ENCODE results near the gene FYCO1. TPM values are rescaled to one million over a fixed set of nuclear protein-coding genes. Genes with fewer than 3 reads are reported as not detected.

The FYCO1 gene
- total and polyA plus RNA-seq, 2 of the 8 experiments (the other 6 are each of a cell fraction or from before 2014, with no cell fraction given) = 4.8 to 10.8 TPM

DNA sequence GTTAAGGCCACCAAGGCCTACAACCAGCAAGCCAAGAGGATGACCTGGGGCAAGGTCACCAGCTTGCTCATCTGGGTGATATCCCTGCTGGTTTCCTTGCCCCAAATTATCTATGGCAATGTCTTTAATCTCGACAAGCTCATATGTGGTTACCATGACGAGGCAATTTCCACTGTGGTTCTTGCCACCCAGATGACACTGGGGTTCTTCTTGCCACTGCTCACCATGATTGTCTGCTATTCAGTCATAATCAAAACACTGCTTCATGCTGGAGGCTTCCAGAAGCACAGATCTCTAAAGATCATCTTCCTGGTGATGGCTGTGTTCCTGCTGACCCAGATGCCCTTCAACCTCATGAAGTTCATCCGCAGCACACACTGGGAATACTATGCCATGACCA is 48.7 kb downstream of the FYCO1 start:
- POLR2A ChIA-PET (ENCODE audit: partially characterized antibody) = no interaction called here
- Histone ChIP-seq H2BK120ac (replicated peaks; ENCODE audit: low read depth, low read length) (no peak overlapping the region), H3K36me3 (ENCODE audit: control insufficient read depth in 2 of 4, insufficient read depth in 4 of 4, low read length in 3 of 4) (peaks cover 2 to 37% (median 34%) of the 10 kb centered on the region in 4 experiments; a peak in 7 of 8 replicates), H4K20me1 (replicated peaks in 1 of 2; ENCODE audit: control insufficient read depth in 1 of 2, insufficient read depth in 2 of 2, low read length in 2 of 2) (peaks cover 1 to 4% of the 10 kb centered on the region in 2 experiments), H3K23ac (ENCODE audit: insufficient read length) (no peak overlapping the region), H3K9me3 (ENCODE audit: insufficient read depth in 2 of 2, low read depth in 1 of 2, low read length in 1 of 2) (no peaks in the 10 kb centered on the region), H2BK20ac (ENCODE audit: low read length) (no peak overlapping the region), H3K4ac (replicated peaks; ENCODE audit: insufficient read length, low read depth, low read length) (no peak overlapping the region), H3K4me2 (ENCODE audit: insufficient read depth in 1 of 2, low read depth in 2 of 2, low read length in 2 of 2) (no peak overlapping the region), H3K23me2 (ENCODE audit: low read depth, low read length) (no peaks in the 10 kb centered on the region), H4K8ac (ENCODE audit: extremely low read depth, insufficient read depth, low read length) (no peak overlapping the region), H2BK15ac (ENCODE audit: low read length) (no peak overlapping the region), H3K14ac (ENCODE audit: insufficient read length) (no peak overlapping the region), H2BK12ac (ENCODE audit: low read depth, low read length) (no peak overlapping the region), H3K9ac (replicated peaks in 1 of 4; ENCODE audit: extremely low read depth in 1 of 4, low read depth in 3 of 4, low read length in 3 of 4) (no peak overlapping the region), H4K91ac (replicated peaks; ENCODE audit: insufficient read length, low read length) (no peak overlapping the region), H3K4me3 (ENCODE audit: extremely low read depth in 1 of 4, insufficient read depth in 2 of 4, low read depth in 3 of 4, low read length in 4 of 4) (no peak overlapping the region), H3K79me2 (ENCODE audit: control insufficient read depth in 1 of 2, insufficient read depth in 2 of 2, low read length in 2 of 2) (no peaks in the 10 kb centered on the region), H2BK5ac (ENCODE audit: low read depth, low read length) (no peak overlapping the region), H3K4me1 (replicated peaks in 1 of 4; ENCODE audit: control insufficient read depth in 3 of 4, insufficient read depth in 4 of 4, low read length in 3 of 4) (no peaks in the 10 kb centered on the region), H3K56ac (replicated peaks; ENCODE audit: insufficient read length, low read depth, low read length) (no peak overlapping the region), H3K18ac (ENCODE audit: extremely low read depth, low read length) (no peak overlapping the region), H4K5ac (ENCODE audit: insufficient read length, low read depth, low read length) (no peak overlapping the region), H2AK5ac (ENCODE audit: low read depth, low read length) (no peak overlapping the region), H3K27me3 (replicated peaks in 1 of 4; ENCODE audit: control insufficient read depth in 3 of 4, extremely low read depth in 1 of 4, insufficient read depth in 3 of 4, low read length in 3 of 4) (no peaks in the 10 kb centered on the region), H3K27ac (ENCODE audit: low read depth, low read length) (no peak overlapping the region), H2AFZ (ENCODE audit: low read length) (no peak overlapping the region), H3K79me1 (ENCODE audit: low read depth, low read length) (no peaks in the 10 kb centered on the region)
- FAIRE-seq = no peak
- 84% methylated on average over 3 of the region's 3 CpGs; no CpG with 5 or more reads in 1 of the 2 experiments for WGBS, 2 experiments (ENCODE audit: extremely low coverage in 1 of 2, insufficient coverage in 1 of 2, insufficient read length in 1 of 2, insufficient replicate concordance in 2 of 2, low coverage in 1 of 2, low lambda C conversion rate in 2 of 2, missing lambda C conversion rate in 1 of 2)
- no peak for DNase-seq (ENCODE audit: low read depth in 1 of 2, low spot score in 2 of 2)
- CTCF ChIA-PET (ENCODE audit: partially characterized antibody) = interaction anchor here (1.1 to 1.6 kb wide), 2 partner anchors 9 to 12 kb away, joined by 3 read pairs; no protein-coding TSS in a partner anchor
- no peak for TF ChIP-seq RBBP5 (IDR thresholded peaks at IDR 0.05; ENCODE audit: borderline replicate concordance, low read depth, low read length)
- no peak for TF ChIP-seq EGR1 (IDR thresholded peaks at IDR 0.05; ENCODE audit: borderline replicate concordance, low read depth, low read length)
- no peak for TF ChIP-seq YY1 (IDR thresholded peaks at IDR 0.05; ENCODE audit: low read depth, low read length)
- TF ChIP-seq TCF12 (IDR thresholded peaks at IDR 0.05; ENCODE audit: low read depth, low read length) = no peak
- TF ChIP-seq EZH2 (IDR thresholded peaks at IDR 0.05; ENCODE audit: low read depth, low read length, severe bottlenecking) = no peak
